GM12801 (cell line): ENCODE data around the gene TXK.

Experiments used
- TF ChIP-seq, protein P1 (sequence below): IDR thresholded peaks from one replicate; pipeline ENCODE4 v1.5.1; 2011; ENCODE audit warnings: control low read depth; ENCODE audit not compliant: insufficient read length; ENCODE audit errors: extremely low read depth

Gene TXK

DNA sequence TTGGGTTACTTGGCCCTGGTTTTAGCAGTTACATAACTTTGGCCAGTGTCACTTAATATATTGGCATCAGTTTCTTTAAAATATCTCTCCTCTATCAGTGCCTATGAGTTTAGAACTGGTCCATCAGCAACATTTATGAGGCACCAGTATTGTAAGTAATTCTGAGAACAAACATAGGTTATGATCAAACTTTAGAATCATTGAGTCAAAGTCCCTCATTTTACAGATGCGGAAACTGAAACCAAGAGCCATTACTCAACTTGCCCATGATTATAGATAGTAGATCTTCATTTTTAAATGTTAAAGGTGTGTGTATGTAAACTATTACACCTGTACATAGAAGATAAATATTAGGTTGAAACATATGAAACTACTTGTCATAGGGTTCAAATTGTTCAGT is 113.0 kb downstream of the TXK start:
- TF ChIP-seq, protein P1, sequence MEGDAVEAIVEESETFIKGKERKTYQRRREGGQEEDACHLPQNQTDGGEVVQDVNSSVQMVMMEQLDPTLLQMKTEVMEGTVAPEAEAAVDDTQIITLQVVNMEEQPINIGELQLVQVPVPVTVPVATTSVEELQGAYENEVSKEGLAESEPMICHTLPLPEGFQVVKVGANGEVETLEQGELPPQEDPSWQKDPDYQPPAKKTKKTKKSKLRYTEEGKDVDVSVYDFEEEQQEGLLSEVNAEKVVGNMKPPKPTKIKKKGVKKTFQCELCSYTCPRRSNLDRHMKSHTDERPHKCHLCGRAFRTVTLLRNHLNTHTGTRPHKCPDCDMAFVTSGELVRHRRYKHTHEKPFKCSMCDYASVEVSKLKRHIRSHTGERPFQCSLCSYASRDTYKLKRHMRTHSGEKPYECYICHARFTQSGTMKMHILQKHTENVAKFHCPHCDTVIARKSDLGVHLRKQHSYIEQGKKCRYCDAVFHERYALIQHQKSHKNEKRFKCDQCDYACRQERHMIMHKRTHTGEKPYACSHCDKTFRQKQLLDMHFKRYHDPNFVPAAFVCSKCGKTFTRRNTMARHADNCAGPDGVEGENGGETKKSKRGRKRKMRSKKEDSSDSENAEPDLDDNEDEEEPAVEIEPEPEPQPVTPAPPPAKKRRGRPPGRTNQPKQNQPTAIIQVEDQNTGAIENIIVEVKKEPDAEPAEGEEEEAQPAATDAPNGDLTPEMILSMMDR = no peak

DNA sequence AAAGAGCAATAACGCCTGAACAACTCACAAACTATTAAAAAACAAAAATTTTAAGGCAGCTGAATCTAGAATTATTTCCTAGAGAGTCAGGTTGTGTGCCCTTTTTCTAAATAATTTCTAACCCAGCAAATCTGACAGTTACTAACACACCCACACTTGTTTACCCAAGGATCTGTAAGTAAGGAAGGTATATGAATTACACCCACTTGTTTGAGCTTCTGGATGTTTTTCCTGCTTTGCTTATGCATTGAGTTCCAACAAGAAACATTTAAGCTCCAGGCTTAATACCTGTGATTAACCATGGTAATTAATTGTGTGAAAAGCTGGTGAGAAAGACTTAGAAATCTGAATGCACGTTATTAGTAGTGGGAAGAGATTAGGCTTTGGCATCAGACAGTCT is 115.9 kb downstream of the TXK start:
- TF ChIP-seq, protein P1 = no peak

DNA sequence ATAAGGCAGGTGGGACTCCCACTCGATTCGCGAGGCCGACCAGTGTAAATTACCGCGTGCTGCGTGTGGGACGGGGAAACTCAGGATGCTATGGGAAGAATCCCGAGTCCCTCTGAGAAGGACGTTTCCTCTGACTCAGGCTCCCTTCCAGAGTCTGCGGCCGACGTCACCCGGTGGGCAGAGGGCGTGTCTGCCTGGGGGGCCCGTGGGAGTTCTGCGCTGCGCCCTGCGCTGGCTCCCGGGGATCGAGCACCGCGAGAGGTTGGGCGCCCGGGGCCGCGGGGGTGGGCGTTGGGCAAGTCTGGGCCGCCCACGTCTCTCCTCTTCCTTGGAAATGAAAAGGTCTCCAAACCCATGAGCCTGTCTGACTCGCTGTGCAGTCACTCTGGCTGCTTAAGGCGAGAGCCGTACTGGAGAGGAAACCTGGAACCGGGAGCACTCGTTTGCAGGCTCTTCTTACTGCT is 116.9 kb downstream of the TXK start:
- TF ChIP-seq, protein P1 = no peak
